AG04450 (cell line): Measurements from ENCODE around the gene RERGL. TPM values are rescaled to one million over a fixed set of nuclear protein-coding genes. Genes with fewer than 3 reads are reported as not detected.
"Not testable (repeated sequence)": the region's sequence is repeated elsewhere in the genome, so short reads cannot be mapped to it uniquely, and the experiment has no call there.

ENCODE experiments used
- CTCF ChIA-PET: fragments of 300-600, 350-600 bp; formaldehyde crosslinking; extraction: SDS; loops from one replicate; lab custom pipeline; 2022; ENCODE audit warnings: antibody characterized with exemption, inconsistent platforms; lab: Charles Lee
- POLR2A ChIA-PET: fragments of 350-600 bp; formaldehyde crosslinking; extraction: SDS; loops from one replicate; lab custom pipeline; 2021; ENCODE audit warnings: antibody characterized with exemption, inconsistent platforms; lab: Yijun Ruan, JAX
- DNase-seq: peaks from one replicate; pipeline ENCODE4 v3.0.0-alpha.2; 2011; ENCODE audit warnings: low read depth, low spot score
- H3K27ac ChIP-seq: one replicate; pipeline ENCODE4 v1.5.1; 2012; ENCODE audit warnings: low read depth, low read length, control low read depth
- H3K27me3 ChIP-seq: one replicate; pipeline ENCODE4 v1.6.0; 2012; ENCODE audit warnings: low read length; ENCODE audit not compliant: control insufficient read depth, insufficient read depth
- H3K4me3 ChIP-seq: 2 replicates; pipeline ENCODE4 v1.5.1; 2011; ENCODE audit warnings: mild to moderate bottlenecking, low read depth, low read length, control low read depth
- H3K9me3 ChIP-seq: 2 replicates; pipeline ENCODE4 v1.5.1; 2012; ENCODE audit warnings: low read length; ENCODE audit not compliant: control insufficient read depth, insufficient read depth
- polyA plus RNA-seq: library from polyadenylated mRNA; depleted of rRNA; stranded (reverse); fragments of >200 nt; gene quantifications from 2 replicates; pipeline ENCODE4 v1.2.3, GENCODE V29; 2011
- TF ChIP-seq, protein P1 (sequence below): IDR thresholded peaks from 2 replicates; pipeline ENCODE4 v1.5.1; 2011; ENCODE audit warnings: low read depth, low read length, control low read depth, inconsistent platforms

Gene RERGL
- polyA plus RNA-seq, 1 experiment = not detected

DNA sequence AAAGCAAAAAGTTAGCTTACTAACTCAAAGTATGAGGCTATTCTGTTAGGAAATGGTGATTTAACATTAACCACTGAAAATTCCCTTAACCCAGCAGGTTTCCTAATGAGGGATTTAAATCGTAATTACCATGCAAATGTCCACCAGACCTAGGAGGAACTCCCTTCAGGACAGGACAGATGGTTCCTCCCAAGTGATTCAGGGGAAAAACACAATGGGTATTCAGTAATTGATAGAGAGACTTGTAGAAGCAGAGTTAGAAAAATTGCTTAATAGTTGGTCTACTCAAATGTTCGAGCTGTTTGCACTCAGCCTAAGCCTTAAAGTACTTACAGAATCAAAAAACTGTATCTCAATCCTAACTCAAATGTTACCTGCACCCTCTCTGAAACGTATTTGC, 21.6 kb downstream of the RERGL start:
- Histone ChIP-seq H3K4me3 (no peak overlapping the region), H3K27me3 (no peaks in the 10 kb centered on the region), H3K27ac (no peak overlapping the region), H3K9me3 (peaks cover 11% of the 10 kb centered on the region)
- TF ChIP-seq, protein P1, sequence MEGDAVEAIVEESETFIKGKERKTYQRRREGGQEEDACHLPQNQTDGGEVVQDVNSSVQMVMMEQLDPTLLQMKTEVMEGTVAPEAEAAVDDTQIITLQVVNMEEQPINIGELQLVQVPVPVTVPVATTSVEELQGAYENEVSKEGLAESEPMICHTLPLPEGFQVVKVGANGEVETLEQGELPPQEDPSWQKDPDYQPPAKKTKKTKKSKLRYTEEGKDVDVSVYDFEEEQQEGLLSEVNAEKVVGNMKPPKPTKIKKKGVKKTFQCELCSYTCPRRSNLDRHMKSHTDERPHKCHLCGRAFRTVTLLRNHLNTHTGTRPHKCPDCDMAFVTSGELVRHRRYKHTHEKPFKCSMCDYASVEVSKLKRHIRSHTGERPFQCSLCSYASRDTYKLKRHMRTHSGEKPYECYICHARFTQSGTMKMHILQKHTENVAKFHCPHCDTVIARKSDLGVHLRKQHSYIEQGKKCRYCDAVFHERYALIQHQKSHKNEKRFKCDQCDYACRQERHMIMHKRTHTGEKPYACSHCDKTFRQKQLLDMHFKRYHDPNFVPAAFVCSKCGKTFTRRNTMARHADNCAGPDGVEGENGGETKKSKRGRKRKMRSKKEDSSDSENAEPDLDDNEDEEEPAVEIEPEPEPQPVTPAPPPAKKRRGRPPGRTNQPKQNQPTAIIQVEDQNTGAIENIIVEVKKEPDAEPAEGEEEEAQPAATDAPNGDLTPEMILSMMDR = no peak
- ChIA-PET CTCF (no interaction called here), POLR2A (no interaction called here)
- DNase-seq = no peak

DNA sequence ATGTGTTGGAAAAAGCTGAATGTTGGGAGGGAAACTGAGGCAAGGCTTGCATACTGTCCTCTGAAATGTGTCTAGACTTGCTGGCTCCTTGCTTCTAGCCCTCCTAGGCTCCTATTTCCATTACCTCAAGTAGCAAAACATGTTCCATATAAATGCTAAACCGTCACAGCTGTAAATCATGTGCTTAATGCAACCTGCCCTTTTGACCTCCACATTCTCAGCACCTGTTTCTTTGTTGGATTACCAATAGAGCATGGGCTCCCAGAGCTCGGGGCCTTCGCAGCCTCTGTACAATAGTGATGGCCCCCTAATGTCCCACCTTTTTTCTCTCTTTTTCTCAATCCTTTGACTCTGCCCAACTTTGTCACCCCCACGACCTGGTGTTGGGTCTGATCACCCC, 23.3 kb downstream of the RERGL start:
- Histone ChIP-seq H3K9me3 (peaks cover 3% of the 10 kb centered on the region; the same call in 1 of the 2 replicates), H3K27ac (no peak overlapping the region), H3K27me3 (no peaks in the 10 kb centered on the region), H3K4me3 (no peak overlapping the region)
- DNase-seq = no peak
- TF ChIP-seq, protein P1 = no peak
- ChIA-PET CTCF (no interaction called here), POLR2A (no interaction called here)

DNA sequence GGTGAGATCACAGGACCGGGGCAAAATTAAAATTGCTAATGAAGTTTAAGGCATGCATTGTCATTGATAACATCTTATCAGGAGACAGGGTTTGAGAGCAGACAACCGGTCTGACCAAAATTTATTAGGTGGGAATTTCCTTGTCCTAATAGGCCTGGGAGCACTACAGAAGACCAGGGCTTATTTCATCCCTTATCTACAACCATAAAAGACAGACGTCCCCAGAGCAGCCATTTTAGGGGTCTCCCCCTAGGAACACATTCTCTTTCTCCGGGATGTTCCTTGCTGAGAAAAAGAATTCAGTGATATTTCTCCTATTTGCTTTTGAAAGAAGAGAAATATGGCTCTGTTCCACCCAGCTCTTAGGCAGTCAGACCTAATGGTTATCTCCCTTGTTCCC, 27.1 kb downstream of the RERGL start:
- CTCF ChIA-PET, DNase-seq, H3K9me3 ChIP-seq, H3K4me3 ChIP-seq, POLR2A ChIA-PET, H3K27me3 ChIP-seq, H3K27ac ChIP-seq: not testable (repeated sequence)

DNA sequence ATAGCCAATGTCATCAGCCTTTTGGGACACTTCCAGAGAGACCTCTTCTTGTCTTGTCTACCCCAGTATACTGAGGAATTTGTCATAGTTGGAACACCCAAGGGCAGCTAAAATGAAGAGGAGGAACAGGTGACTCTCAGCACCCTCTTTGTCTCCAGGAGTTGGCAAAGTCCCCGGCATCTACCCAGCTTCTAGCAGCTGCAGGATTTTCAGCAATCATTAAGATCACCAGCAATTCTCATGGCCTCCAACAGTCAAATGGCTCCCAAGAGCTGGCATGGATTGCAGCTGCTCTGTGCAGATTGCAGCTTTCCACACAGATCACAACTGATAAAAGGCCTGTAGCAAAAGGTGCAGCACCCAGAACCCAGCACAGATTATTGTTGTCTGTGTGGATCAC, 32.9 kb downstream of the RERGL start:
- Histone ChIP-seq H3K4me3 (no peak overlapping the region), H3K27ac (no peak overlapping the region), H3K27me3 (no peaks in the 10 kb centered on the region), H3K9me3 (peaks cover 12% of the 10 kb centered on the region; the same call in 1 of the 2 replicates)
- TF ChIP-seq, protein P1 = no peak
- POLR2A ChIA-PET = no interaction called here
- CTCF ChIA-PET = no interaction called here
- no peak for DNase-seq

DNA sequence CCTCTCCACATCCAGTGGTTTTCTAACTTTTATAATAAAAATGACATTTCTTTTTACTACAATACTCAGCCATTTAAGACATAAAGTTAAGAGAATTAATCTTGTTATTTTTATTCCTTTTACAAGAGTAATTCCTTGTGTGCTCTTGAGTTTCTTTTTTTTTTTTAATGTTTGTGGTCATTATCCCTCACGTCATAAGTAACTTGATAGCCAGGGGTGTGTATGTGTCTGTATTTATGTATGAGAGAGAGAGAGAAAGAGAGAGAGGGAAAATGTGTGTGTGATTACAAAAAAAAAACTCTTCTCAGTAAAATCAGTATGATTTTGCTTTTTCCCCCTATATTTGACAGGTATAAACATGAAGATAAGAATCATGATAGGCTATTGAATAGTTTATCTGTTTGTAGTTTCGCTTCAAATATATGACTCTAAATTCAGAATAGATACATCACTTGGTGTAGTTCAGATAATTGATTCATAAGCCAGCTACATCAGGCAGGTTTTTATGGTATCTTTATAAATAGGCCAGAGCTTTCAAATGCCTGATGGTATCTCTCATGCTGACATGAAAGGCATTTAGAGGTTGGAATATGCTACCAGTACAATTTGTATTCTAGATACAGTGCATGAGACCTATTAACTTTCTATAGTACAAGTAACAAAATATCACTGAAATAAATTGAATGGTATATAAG, 34.9 kb downstream of the RERGL start:
- Histone ChIP-seq H3K4me3 (no peak overlapping the region), H3K27me3 (no peaks in the 10 kb centered on the region), H3K9me3 (peaks cover 13% of the 10 kb centered on the region; the same call in 1 of the 2 replicates), H3K27ac (no peak overlapping the region)
- TF ChIP-seq, protein P1 = no peak
- POLR2A ChIA-PET = no interaction called here
- DNase-seq = no peak
- CTCF ChIA-PET = interaction anchor here (0.7 kb wide), 1 partner anchor 12 kb away, joined by 9 read pairs; no protein-coding TSS in a partner anchor
